Caco-2 (cell line): ENCODE measurements around the gene PARP6. TPM values are rescaled to one million over a fixed set of nuclear protein-coding genes. Genes with fewer than 3 reads are reported as not detected.

ENCODE experiments used
- BruUV-seq: library from RNA; stranded (reverse); fragments of 400-500 nt; replicated peaks from 2 replicates; lab custom pipeline; 2021; lab: Mats Ljungman, UMichigan
- CTCF ChIA-PET: fragments of 300-600 bp; sonication (Branson Sonifier 250); formaldehyde crosslinking; loops from one replicate; lab custom pipeline; 2022; ENCODE audit warnings: antibody characterized with exemption; lab: Charles Lee
- POLR2A ChIA-PET: fragments of 300-600 bp; sonication (Branson Sonifier 250); formaldehyde crosslinking; loops from one replicate; lab custom pipeline; 2022; ENCODE audit warnings: antibody characterized with exemption; lab: Charles Lee
- DNase-seq, 2 experiments: peaks; one replicate each; pipeline versions ENCODE4 v3.0.0 to v3.0.0-alpha.2; 2020 to 2022
- H3K27me3 ChIP-seq: replicated peaks from 2 replicates; pipeline ENCODE4 v1.6.0; 2011; ENCODE audit warnings: low read length; ENCODE audit not compliant: control insufficient read depth, insufficient read depth
- H3K36me3 ChIP-seq: 2 replicates; pipeline ENCODE4 v1.5.1; 2011; ENCODE audit warnings: low read length; ENCODE audit not compliant: control insufficient read depth, insufficient read depth
- H3K4me1 ChIP-seq: fragments of 250-450 bp; sonication (Bioruptor Pico); 2 replicates; pipeline ENCODE4 v1.5.1; 2020; ENCODE audit warnings: mild to moderate bottlenecking
- H3K4me3 ChIP-seq: 2 replicates; pipeline ENCODE4 v1.5.1; 2011; ENCODE audit warnings: low read depth, mild to moderate bottlenecking, control low read depth, low read length
- H3K9me3 ChIP-seq: fragments of 250-450 bp; sonication (Bioruptor Pico); 2 replicates; pipeline ENCODE4 v1.5.1; 2020; ENCODE audit warnings: mild to moderate bottlenecking, moderate library complexity
- H3K27ac Mint-ChIP-seq: one replicate; pipeline ENCODE4 v1.8.0; 2022; ENCODE audit warnings: mixed read lengths; ENCODE audit not compliant: unreplicated experiment
- H3K27me3 Mint-ChIP-seq: one replicate; pipeline ENCODE4 v1.8.0; 2022; ENCODE audit warnings: mixed read lengths; ENCODE audit not compliant: insufficient read depth, unreplicated experiment
- H3K36me3 Mint-ChIP-seq: one replicate; pipeline ENCODE4 v1.8.0; 2022; ENCODE audit warnings: mild to moderate bottlenecking, mixed read lengths; ENCODE audit not compliant: insufficient read depth, unreplicated experiment
- H3K4me1 Mint-ChIP-seq: one replicate; pipeline ENCODE4 v1.8.0; 2022; ENCODE audit warnings: low read depth, mixed read lengths; ENCODE audit not compliant: unreplicated experiment
- H3K4me3 Mint-ChIP-seq: one replicate; pipeline ENCODE4 v1.8.0; 2022; ENCODE audit warnings: mild to moderate bottlenecking, moderate library complexity, mixed read lengths; ENCODE audit not compliant: unreplicated experiment
- H3K9me3 Mint-ChIP-seq: one replicate; pipeline ENCODE4 v1.8.0; 2022; ENCODE audit warnings: mixed read lengths; ENCODE audit not compliant: unreplicated experiment
- CTCF ChIP-seq, 2 experiments: fragments of 200-600 bp in 1 of 2; IDR thresholded peaks; 1 replicate in 1 of 2; 2 replicates in 1 of 2; pipeline versions ENCODE4 v1.5.1 to v1.8.0; 2011 to 2022; ENCODE audit warnings: antibody characterized with exemption in 1 of 2, control low read depth in 1 of 2, inconsistent platforms in 1 of 2, low read depth in 1 of 2, low read length in 1 of 2, mild to moderate bottlenecking in 1 of 2, moderate library complexity in 1 of 2; ENCODE audit not compliant: insufficient read depth in 1 of 2, severe bottlenecking in 1 of 2, unreplicated experiment in 1 of 2
- intact Hi-C: fragments of 100-400 bp; cut with micrococcal nuclease; formaldehyde crosslinking; loops from one replicate; pipeline ENCODE4 v1.10.0; 2022; ENCODE audit not compliant: unreplicated experiment
- total RNA-seq: library from RNA; stranded (reverse); gene quantifications from 2 replicates; pipeline ENCODE4 v1.2.3, GENCODE V29; 2022

Gene PARP6
- total RNA-seq, 1 experiment from 2014 or later = 62.2 TPM

GRCh38 chr15:72307026-72307425 lies 34.7 kb upstream of the PARP6 start:
- ChIA-PET POLR2A (no interaction called here), CTCF (interaction anchor here (0.7 kb wide), 1 partner anchor 106 kb away, joined by 4 read pairs; no protein-coding TSS in a partner anchor)
- no peaks in the 10 kb centered on the region for H3K9me3 Mint-ChIP-seq
- no peaks in the 10 kb centered on the region for H3K27me3 ChIP-seq
- DNase-seq = no peak
- H3K27me3 Mint-ChIP-seq = peaks cover 13% of the 10 kb centered on the region
- no peaks in the 10 kb centered on the region for H3K4me1 ChIP-seq
- no peak overlapping the region for H3K4me3 ChIP-seq
- intact Hi-C loops = no loop called here
- TF ChIP-seq CTCF (IDR thresholded peaks at IDR 0.05; ENCODE audit: insufficient read depth in 1 of 2, low read depth in 1 of 2, low read length in 1 of 2, severe bottlenecking in 1 of 2, unreplicated experiment in 1 of 2) = no peak
- no peaks in the 10 kb centered on the region for H3K9me3 ChIP-seq
- H3K36me3 ChIP-seq = no peaks in the 10 kb centered on the region
- no peak overlapping the region for H3K4me3 Mint-ChIP-seq
- H3K27ac Mint-ChIP-seq = no peak overlapping the region
- no peaks in the 10 kb centered on the region for H3K4me1 Mint-ChIP-seq
- no TSS peak for BruUV-seq
- no peaks in the 10 kb centered on the region for H3K36me3 Mint-ChIP-seq

- intact Hi-C loops = no loop called here
- TF ChIP-seq CTCF (IDR thresholded peaks at IDR 0.05; ENCODE audit: insufficient read depth in 1 of 2, low read depth in 1 of 2, low read length in 1 of 2, severe bottlenecking in 1 of 2, unreplicated experiment in 1 of 2) = no peak
- Mint-ChIP-seq H3K27ac (no peak overlapping the region), H3K9me3 (no peaks in the 10 kb centered on the region), H3K36me3 (no peaks in the 10 kb centered on the region), H3K4me1 (no peaks in the 10 kb centered on the region), H3K27me3 (peaks cover 13% of the 10 kb centered on the region), H3K4me3 (no peak overlapping the region)
- BruUV-seq = no TSS peak
- H3K9me3 ChIP-seq = no peaks in the 10 kb centered on the region
- ChIA-PET POLR2A (no interaction called here), CTCF (interaction anchor here (0.7 kb wide), 1 partner anchor 105 kb away, joined by 4 read pairs; no protein-coding TSS in a partner anchor)
- no peaks in the 10 kb centered on the region for H3K27me3 ChIP-seq
- no peaks in the 10 kb centered on the region for H3K36me3 ChIP-seq
- H3K4me3 ChIP-seq = no peak overlapping the region
- no peaks in the 10 kb centered on the region for H3K4me1 ChIP-seq
- no peak for DNase-seq
Measured at GRCh38 chr15:72306211-72306785, 33.9 kb upstream of the PARP6 start.

- Mint-ChIP-seq H3K36me3 (no peaks in the 10 kb centered on the region), H3K27me3 (peaks cover 10% of the 10 kb centered on the region), H3K4me3 (no peak overlapping the region), H3K27ac (no peak overlapping the region), H3K4me1 (no peaks in the 10 kb centered on the region), H3K9me3 (no peaks in the 10 kb centered on the region)
- intact Hi-C loops = no loop called here
- Histone ChIP-seq H3K4me1 (no peaks in the 10 kb centered on the region), H3K27me3 (no peaks in the 10 kb centered on the region), H3K9me3 (no peaks in the 10 kb centered on the region), H3K4me3 (no peak overlapping the region), H3K36me3 (no peaks in the 10 kb centered on the region)
- no peak for DNase-seq
- ChIA-PET POLR2A (no interaction called here), CTCF (interaction anchor here (0.6 to 0.8 kb wide), 2 partner anchors 19 to 321 kb away, joined by 3 to 4 read pairs; no protein-coding TSS in a partner anchor)
- no TSS peak for BruUV-seq
- TF ChIP-seq CTCF (IDR thresholded peaks at IDR 0.05; ENCODE audit: insufficient read depth in 1 of 2, low read depth in 1 of 2, low read length in 1 of 2, severe bottlenecking in 1 of 2, unreplicated experiment in 1 of 2) = no peak
Measured at GRCh38 chr15:72304596-72304995, 32.2 kb upstream of the PARP6 start.
